Kidney glomerular epithelial cell (primary cell): Measurements from ENCODE around the gene GAREM1.
A peak's percentile ranks its signal among the peaks of the same experiment; 100 is the strongest.

ENCODE experiments used
- DNase-seq: peaks from one replicate; lab custom pipeline; 2025; lab: John Stamatoyannopoulos, UW

Gene GAREM1

GRCh38 chr18:32290810-32291209 is 179.9 kb downstream of the GAREM1 start:
- no peak for DNase-seq

DNA sequence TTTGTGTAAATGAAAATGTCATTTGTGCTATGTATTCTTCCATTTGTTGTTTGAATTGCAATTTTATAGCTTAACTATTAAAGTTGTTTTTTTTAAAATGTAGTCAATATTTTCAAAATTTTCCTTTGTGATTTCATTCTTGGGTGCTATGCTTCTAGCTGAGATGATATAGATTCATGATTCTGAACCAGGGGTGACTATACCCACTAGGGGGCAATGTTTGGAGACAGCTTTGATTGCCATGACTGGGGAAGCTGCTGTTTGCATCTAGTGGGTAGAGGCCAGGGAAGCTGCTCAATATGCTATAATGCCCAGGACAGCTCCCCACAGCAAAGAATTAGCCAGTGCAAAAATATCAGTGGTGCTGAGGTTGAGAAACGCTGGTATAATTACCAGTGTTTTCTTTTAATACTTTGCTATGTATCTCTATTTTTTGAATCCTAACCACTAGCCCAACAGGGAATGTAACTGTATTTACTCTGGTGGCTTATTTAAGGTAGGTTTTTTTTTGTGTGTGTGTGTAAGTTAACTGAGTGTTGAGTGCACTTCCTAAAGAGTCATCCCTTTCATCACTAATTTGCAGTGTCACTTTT is 181.1 kb downstream of the GAREM1 start:
- peak; percentile 27 for DNase-seq

GRCh38 chr18:32287873-32288272 is 182.8 kb downstream of the GAREM1 start:
- DNase-seq, result no peak

GRCh38 chr18:32287249-32287648 is 183.4 kb downstream of the GAREM1 start:
- DNase-seq, result peak; percentile 10

DNA sequence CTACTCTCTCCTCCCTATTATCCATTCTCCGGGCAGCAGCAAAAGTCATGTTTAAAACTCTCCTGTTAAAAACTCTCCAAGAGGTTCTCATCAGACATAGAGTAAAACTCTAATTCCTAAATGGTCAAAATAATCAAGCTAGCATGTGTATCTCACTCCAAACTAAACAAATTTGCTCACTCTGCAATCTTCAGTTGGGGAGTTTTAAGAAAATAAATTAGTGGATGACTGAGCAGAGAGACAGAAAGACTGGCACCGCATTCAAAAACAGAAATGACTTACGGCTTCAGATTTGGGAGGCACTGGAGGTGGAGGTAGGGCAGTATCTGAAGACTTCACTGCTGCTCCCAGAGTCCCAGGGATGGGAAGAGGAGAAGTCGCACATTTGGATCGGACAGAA is 183.9 kb downstream of the GAREM1 start:
- DNase-seq, result peak; percentile 7

DNA sequence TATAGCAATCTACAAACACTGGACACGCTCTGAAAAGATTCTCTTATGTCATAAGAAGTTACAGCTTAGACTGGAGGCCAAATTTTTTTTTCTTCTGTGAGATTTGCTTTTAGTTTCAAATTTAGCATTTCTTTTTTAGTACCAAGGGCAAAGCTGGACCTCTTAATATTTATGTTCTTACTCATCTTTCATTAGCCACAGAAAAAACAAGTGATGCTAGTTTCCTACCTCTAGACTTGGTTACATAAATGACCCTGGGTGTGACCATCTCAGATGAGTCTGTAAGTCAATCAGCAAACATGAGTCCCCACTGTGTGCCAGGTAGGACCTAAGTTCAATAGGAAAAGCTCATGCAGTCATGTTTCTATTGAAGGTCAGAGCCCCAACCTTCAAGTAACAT is 186.4 kb downstream of the GAREM1 start:
- DNase-seq, result peak; percentile 21

DNA sequence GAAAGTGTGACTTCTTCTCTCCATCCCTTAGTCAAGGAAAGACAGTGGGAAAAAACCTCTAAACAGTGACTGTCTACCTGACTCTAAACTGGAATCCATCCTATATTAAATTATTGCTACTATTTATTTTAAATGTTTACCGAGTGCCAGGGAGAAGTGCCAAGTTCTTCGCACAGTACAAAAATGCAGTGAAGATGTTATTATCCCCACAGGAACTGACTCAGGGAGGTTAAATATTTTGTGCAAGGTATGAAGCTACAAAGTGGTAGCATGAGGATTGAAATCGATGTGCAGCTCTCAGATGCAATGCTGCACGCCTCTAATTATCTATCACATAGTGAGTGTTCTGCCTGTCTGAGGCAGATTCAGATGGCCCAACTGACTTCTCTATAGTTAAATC is 189.8 kb downstream of the GAREM1 start:
- DNase-seq, result no peak

DNA sequence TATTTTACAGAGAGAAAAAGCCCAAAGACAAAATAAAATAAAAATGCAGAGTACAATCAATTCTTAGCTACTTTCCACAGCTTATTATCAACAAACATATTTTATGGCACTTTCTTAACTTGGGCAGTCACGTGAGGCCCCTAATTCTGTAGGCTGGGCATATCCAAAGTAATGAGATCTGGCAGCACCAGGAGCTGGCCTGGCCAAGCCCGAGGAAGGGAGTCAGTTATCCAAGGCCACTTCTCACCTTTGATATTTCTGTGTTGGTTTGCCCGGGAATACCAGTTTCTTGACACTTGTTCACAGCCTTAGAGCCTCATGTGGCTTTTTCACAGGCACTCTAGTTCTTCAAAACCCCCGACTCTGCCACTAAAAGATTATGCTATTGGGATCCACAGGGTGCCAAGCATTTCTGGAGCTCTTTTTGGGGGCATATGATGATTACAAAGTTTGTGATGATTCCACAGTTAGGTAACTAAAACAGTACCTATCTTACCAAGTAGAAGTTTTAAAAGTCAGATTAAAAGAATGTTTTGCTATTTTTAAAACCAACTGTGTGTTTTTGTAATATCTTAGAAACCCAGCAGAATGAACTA is 190.4 kb downstream of the GAREM1 start:
- DNase-seq, result no peak

- DNase-seq, result no peak
Observed at GRCh38 chr18:32278177-32278799, 192.4 kb downstream of the GAREM1 start.

GRCh38 chr18:32277549-32277948 is 193.1 kb downstream of the GAREM1 start:
- no peak for DNase-seq

GRCh38 chr18:32276906-32277305 is 193.8 kb downstream of the GAREM1 start:
- DNase-seq, result peak; percentile 45

GRCh38 chr18:32276256-32276655 is 194.4 kb downstream of the GAREM1 start:
- no peak for DNase-seq

GRCh38 chr18:32275221-32275620 is 195.5 kb downstream of the GAREM1 start:
- DNase-seq, result no peak

GRCh38 chr18:32274307-32274706 is 196.4 kb downstream of the GAREM1 start:
- DNase-seq, result no peak

DNA sequence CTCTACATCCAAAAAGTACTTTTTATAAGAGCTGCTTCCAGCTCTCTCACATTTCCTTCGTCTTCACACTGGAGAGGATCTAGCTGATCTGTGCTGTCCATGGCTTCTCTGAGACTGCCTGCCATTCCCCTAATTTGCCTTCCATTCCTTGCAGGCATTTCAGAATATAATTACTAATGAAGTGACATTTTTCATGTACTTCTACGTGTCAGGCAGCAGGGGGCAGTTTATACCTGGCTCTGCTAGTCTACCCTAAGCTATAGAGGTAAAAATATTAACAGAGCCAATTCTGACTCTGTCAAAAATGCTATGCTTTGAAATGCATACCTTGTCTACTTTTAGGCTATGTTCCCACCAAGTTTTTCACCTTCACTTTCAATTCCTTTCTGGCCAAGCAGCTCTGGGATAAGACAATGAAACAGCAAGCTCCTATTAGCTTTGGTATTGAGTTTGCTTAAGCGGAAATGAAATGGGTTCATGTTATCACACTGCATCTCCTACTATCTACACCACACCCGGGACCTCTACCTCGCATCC is 198.9 kb downstream of the GAREM1 start:
- DNase-seq, result peak; percentile 34

GRCh38 chr18:32270341-32270740 is 200.3 kb downstream of the GAREM1 start:
- no peak for DNase-seq

- no peak for DNase-seq
Observed at GRCh38 chr18:32267463-32267862, 203.2 kb downstream of the GAREM1 start.

- DNase-seq, result no peak
Observed at GRCh38 chr18:32264401-32264800, 206.3 kb downstream of the GAREM1 start.

- no peak for DNase-seq
Observed at GRCh38 chr18:32262092-32262491, 208.6 kb downstream of the GAREM1 start.

- no peak for DNase-seq
Observed at GRCh38 chr18:32261003-32261402, 209.7 kb downstream of the GAREM1 start.

DNA sequence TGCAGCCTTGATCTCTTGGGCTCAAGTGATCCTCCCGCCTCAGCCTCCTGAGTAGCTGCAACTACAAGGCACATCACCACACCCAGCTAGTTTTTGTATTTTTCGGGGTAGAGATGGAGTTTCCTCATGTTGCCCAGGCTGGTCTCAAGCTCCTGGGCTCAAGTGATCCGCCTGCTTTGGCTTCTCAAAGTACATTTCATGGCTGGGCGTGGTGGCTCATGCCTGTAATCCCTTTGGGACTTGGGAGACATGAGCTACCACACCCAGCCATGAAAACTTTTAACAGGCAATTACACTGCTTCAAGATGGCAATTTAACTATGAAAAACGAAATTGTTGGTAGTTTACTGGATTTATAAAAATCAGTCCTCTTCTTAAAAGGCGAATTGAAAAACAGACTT is 211.1 kb downstream of the GAREM1 start:
- DNase-seq, result no peak

GRCh38 chr18:32258558-32259204 is 212.0 kb downstream of the GAREM1 start:
- DNase-seq, result no peak

DNA sequence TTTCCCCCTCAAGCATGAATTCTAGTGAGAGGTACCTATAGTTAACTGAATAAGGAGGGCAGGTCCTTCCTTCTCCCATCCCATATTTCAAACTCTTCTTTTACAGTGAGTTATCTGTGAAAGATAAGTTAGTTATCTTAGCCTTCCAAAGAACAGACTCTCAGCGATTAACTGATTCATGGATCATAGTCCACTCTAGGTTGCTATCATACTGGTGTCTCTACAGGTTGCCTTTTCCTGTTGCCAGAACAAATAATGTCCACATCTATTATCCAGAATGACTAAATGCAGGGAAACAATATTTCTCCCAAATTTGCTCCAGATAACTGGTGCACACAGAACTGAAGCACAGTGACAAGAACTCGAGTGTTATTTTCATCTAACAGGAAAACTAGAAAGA is 212.5 kb downstream of the GAREM1 start:
- DNase-seq, result no peak
